ENCODE measurements around the gene ARHGAP27.
A peak's percentile ranks its signal among the peaks of the same experiment; 100 is the strongest.

The ARHGAP27 gene

DNA sequence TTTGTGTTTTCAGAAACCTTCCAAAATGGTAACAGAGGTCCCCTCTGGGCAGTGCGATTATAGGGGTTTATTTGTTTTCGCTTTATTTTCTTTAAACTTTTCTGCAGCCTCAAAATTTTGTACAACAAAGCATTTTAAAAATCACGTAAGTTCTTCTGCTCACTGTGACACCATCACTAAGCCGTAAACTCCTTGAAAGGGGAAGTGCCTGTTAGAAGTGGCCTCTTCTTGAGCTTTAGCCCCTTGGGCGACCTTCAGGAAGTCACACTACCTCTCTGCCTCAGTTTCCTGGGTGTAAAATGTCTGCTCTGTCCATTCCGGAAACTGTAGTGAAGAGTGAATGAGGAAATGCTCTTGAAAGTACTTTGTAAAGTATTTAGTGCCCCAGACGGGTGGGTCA lies 26.6 kb downstream of the ARHGAP27 start:
- no peak for DNase-seq (ENCODE audit: low read depth)

DNA sequence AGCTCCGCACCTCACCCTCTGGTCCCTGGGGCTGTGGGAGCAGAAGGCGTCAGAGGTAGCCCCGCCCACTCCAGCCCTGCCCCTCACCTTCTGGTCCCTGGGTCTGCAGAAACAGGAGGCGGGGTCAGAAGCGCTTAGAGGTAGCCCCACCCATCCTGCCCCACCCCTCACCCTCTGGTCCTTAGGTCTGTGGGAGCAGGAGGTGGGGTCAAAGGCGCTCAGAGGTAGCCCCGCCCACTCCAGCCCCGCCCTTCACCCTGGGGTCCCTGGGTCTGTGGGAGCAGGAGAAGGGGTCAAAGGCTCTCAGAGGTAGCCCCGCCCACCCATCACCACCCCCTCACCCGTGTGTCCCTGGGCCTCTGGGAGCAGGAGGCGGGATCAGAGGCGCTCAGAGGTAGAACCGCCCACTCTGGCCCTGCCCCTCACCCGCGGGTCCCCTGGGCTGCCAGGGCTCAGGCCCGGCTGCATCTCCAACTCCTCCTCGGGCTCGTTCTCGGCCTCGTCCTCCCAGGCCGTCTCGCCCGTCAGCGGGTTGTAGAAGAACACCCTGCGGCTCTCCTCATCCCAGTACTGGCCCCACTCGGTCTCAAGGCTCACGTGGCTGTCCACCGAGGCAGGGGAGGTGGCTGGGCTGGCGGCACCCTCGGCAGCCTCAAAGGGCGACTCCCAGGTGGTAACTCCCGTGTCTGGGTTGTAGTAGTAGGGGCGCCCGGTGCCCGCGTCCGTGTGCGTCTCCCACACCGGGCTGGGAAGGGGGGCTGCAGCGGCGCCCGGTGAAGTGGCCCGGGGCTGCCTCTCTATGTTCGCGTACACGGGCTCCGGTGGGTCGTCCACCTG lies 27.2 kb downstream of the ARHGAP27 start:
- DNase-seq (ENCODE audit: low read depth), result no peak

DNA sequence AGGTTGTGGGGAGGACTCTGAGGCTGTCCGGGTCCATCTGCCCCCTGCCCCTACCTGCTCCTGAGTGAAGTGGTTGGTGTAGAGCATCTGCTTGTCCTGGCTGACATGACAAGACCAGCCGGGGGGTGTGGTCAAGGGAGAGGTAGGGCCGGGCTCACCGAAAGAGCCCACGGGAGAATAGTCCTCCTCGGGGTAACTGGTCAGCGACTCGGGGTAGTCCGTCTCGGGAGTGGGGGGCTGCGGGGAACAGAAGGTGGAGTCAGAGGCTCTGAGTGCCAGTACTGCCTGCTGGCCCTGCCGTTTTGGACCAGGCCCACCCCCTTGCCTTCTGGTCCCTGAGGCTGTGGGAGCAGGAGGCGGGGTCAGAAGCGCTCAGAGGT lies 27.8 kb downstream of the ARHGAP27 start:
- no peak for DNase-seq (ENCODE audit: low read depth)

DNA sequence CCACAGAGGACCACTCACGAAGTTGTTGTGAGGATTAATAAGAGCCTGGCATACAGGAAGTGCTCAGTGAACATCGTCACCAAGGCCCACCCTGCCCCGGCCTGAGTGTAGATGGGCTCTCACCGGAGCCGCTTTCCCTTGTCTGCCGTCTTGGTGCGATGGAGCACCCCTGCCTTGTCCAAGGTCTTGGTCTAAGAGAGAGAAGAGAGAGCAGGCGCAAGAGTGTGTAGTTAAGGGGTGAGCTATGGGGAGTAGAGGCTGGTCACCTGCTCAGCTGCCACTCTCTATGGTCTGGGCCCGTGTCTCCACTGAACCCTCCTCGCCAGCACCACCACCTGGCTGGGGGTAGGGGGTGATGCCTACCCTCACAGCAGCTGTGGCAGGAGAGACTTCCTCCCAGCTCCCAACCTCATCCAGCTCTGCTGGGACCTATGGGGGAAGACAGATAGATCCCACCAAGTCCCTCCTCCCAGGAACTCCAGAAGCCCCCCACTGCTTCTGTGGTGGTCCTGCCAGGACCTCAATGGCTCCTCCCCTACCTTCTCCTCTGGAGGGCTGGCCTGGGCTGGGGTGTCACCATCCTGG lies 28.7 kb downstream of the ARHGAP27 start:
- DNase-seq (ENCODE audit: low read depth), result no peak

DNA sequence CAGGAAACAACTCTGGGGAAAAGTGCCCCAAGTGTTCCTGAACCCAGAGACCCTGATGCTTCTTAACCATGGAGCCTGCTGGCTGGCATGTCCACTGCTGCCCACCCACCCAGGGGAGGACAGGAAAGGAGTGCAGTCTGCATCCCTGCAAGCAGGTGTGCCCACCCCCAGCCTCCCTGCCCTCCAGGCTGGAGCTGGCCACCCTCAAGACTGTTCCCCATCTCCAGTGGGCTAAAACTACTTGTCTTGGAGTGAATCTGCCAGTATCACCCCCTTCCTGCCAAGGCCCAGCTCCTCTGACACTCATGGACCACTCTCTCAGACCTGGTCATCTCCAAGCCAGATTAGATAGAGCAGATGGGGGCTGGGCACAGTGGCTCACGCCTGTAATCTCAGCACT lies 29.8 kb downstream of the ARHGAP27 start:
- no peak for DNase-seq (ENCODE audit: low read depth)

DNA sequence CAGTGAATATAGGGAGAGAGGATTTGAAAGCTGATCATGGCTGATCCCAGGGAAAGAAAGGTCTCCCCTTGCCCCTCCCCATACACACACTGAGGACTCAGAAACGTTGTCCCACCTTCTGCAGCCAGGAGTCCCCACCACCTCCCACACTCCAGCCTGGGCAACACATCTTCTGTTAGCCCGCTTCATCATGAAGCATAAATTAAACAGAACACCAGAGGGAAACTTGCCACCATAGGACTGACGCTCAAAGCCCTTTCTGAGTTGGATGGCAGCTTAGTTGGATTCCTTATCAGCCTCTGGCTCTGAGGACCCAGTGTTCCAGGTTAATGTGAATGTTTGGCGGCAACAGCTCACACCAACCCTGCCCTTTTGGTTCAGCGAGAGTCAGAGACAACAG lies 33.9 kb downstream of the ARHGAP27 start:
- no peak for DNase-seq (ENCODE audit: low read depth)

DNA sequence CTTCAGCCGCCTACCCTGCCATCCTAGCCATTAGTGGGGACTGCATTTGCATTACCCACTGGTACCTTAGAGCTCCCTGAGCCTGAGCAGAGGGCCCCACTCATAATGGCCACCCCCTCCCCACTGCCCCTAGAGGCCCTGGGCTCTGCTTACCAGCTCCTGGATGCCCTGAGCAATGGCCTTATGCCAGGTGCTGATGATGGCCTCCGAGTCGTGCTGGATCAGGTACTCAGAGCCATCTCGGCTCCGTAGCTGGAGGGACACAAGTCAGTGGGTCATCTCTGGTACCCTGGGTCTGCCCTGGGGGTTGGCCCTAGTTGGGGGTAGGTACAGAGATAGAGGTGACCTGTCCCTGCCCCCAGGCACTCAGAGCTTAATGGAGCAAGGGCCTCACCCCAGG lies 34.9 kb downstream of the ARHGAP27 start:
- no peak for DNase-seq (ENCODE audit: low read depth)

DNA sequence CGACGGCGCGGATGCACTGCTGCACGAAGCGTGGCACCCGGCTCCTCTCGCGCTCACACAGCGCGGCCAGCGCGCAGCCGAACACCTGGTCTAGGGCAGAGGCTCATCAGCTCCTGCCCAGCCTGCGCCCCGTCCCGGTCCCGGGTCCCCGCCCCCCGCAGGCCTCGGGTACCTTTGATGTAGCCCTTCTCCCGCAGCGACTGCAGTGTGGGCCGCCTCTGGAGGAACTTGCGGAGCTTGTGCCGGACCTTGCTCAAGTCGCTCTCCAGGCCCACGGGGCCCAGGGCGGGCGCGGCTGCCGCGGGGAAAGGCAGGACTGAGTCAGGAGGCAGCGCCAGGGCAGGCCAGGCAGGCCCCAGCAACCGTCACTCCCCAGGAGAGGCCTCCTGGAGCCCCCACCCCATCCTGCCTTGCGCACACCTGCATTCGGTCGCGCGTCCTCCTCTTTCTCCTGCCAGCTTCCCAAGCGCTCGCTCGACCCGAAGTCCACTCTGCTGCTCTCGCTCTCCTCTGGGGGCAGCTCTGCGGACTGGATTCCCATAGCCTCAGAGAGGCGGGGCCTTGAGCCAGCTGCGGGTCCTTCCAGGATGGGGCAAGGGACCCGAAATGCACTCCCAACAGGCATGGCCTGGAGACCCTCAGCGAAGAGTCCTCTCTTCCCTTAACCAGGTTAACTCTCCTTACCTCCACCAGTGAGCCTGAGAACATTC lies 36.0 kb downstream of the ARHGAP27 start:
- no peak for DNase-seq (ENCODE audit: low read depth)

DNA sequence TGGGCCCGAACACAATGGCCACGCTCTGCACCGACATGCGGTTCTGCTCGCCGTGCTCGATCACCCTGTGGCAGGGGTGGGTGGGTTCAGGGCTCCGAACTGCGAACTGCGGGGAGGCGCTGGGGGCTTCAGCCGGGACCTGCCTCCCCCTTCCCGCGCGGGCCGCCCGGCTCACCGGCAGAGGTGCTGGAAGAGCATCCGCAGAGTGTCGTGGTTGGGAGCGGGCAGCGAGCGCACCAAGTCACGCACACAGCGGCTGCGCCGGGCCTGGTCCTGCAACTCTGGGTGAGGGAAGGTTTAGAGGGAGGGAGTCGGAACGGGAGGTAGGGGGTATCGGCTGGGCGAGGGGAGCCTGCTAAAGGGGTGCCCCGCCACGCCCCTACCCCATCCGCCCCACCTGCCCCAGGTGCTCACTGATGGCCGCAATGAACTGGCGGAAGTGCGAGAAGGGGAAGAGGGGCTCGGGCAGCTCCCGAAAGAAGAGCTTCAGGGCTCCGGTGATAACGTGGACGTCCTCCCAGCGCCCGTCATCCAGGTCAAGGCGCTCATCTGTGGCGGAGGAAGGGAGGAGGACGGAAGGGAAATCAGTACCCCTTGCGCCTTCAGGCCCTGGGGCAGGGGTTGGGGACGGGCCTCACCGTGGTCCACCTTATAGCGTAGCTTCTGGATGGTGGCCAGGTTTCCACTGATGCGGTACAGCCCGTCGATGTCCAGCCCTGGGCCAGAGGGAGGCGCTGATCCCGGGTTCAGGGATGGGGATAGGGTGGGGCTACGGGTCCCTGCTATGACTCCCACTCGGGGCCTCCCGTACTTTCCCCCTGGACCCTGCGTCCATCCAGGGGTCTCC lies 36.9 kb downstream of the ARHGAP27 start:
- no peak for DNase-seq (ENCODE audit: low read depth)

DNA sequence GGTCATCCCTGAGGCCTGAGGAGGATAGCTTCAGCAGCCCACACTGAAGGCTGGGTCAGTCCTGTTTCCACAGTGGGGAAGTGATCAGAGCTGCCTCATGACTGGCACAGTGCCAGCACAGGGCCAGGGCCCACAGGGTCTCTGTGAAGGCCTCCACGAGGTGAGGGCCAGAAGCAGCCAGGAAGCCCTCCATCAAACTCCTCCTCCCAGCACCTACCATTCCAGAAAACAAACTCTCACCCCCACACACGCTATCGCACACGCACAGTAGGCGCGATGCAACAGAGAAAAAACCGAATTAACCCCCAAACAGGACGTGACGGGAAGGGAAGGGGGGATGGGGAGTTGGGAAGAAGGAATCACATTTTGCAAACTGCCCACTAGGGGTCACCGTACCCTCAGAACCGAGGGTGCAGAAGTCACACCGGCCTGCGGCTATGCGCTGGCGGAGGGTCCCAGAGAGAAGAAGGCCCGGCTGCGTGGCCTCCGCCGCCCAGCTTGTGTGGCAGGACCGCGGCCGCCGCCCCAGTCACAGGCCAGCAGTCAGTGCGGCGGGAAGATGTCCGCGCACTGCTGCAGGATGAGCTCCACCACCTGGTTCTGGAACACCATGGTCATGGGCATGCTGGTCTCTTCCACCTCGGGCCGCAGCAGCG lies 37.6 kb downstream of the ARHGAP27 start:
- peak; percentile 11 for DNase-seq (ENCODE audit: low read depth)

DNA sequence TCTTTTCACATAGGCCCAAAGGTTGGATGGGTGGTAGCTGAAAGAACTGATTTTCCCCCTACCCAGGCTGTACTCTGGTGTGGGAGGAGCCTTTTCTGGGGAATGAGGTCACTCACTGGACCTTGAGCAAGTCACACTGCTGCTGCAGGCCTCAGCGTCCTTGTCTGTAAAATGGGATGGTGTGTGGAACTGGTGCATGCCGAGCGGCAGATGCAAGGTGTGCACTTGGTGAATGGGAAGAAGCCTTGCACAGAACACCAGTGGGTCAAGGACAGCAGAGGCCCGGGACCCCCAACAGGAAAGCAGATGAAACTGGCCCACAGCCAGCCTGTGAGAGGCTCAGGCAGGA lies 38.1 kb downstream of the ARHGAP27 start:
- DNase-seq (ENCODE audit: low read depth), result no peak

DNA sequence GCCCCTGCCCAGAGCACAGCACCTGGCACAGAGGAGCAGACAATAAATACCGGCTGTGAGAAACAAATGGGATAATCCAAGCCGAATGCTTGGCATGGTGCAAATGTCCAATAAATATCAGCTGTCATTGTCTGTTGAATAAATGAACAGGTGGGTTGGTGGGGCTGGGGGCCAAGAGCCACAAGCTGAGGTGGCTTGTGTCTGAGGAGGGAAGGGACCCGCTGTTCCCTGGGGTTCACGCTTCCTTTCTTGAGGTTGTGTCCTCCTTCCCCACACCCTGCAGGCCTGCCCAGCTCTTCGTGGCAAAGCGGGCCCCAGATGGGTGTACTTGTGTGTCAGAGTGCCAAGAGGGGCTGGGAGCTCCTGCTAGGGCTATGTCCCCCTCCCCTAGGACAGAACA lies 38.6 kb downstream of the ARHGAP27 start:
- DNase-seq (ENCODE audit: low read depth), result no peak

DNA sequence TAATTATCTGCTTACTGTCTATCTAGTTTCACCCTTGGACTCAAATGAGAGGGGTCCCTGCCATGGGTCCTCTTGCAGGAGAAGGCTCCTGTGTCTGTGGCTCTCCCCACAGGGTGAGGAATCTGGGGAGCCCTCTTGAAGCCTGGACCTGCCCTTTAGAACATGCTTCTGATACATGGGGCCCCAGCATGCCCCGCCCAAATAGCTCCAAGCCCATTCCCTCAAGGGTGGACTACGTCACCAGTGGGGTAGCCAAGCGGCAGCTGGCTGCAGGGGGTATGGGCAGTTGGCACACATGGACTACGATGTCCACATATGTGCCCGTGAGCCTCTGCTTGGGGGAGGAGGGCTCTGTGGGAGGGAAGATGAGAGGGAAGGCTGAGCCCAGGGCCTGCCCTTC lies 39.3 kb downstream of the ARHGAP27 start:
- DNase-seq (ENCODE audit: low read depth), result no peak

DNA sequence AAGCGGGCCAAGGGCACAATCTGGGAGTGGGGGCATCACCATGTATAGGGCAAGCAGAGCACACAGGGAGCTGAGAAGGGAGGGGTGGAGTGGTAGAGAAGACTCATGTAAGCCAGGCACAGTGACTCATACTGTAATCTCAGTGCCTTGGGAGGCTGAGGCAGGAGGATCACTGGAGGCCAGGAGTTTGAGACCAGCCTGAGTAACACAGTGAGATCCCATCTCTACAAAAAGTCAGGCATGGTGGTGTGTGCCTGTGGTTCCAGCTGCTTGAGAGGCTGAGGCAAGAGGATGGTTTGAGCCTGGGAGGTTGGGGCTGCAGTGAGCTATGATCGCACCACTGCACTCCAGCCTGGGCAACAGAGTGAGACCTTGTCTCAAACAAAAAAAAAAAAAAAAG lies 40.8 kb downstream of the ARHGAP27 start:
- no peak for DNase-seq (ENCODE audit: low read depth)

DNA sequence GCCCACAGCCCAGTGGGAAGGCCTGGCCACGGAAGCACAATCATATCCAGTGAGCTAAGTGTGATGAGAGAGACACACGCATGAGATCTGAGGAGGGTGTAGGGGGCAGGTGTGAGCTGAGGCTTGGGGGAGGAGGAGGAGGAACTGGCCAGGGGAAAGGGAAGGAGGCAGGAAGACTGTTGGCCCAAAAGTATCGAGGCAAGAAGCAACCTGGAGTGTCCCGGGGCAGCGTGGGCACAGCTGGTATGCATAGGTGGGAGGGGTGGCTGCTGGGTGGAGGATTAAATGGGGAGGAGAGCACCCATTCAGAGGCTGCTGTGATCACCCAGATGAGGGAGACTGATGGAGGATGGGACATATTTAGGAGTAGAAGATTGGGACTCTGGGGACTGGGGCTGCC lies 41.4 kb downstream of the ARHGAP27 start:
- DNase-seq (ENCODE audit: low read depth), result no peak

DNA sequence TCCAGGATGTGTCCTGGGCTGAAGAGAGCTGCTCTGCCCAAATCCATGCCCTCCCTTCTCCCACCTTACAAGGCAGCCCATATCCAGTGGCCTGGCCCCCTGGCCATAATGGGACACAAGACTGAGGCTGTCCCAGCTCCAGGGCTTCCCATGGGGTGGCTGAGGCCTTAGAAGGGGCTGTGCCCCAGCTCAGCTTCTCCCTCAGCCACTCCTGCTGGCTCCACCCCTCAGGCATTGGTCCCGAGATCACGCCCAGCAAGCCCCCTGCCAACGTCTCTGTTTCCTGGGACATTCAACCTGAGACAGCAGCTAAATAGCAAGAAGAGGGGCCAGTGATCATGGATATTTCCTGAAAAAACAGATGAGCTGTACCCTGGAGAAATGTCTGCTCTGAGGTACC lies 43.3 kb downstream of the ARHGAP27 start:
- DNase-seq (ENCODE audit: low read depth), result no peak

DNA sequence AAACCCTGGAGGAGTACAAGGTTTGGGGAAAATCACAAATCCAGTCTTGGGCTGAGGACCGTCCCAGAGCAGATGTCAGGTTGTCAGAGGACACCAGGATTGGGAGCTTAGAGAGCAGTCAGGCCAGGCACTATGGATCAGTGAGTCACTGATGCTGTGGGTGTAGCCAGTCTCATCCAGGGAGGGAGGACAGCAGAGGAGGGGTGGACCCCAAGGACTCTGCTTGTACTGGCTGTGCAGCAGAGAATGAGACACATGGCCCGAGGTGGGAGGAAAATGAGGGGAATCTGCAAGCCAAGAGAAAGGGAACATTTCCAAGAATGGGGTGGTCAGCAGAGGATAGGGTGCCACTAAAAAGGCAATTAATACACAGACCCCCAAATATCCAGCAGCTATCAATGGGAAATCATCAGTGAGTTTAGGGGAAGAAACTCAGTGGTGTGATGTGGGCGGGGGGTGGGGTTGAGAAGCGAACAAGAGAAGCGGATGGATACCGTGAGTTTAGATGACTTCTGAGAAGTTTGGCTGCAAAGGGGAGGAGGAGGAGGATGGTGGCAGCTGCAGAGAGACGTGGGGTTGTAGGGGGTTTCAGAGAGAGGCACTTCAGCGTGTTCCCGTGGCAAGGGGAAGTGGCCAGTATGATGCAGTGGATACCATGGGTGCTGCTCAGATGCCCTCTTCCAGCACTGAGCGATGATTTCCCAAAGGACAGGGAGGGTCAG lies 43.9 kb downstream of the ARHGAP27 start:
- no peak for DNase-seq (ENCODE audit: low read depth)

DNA sequence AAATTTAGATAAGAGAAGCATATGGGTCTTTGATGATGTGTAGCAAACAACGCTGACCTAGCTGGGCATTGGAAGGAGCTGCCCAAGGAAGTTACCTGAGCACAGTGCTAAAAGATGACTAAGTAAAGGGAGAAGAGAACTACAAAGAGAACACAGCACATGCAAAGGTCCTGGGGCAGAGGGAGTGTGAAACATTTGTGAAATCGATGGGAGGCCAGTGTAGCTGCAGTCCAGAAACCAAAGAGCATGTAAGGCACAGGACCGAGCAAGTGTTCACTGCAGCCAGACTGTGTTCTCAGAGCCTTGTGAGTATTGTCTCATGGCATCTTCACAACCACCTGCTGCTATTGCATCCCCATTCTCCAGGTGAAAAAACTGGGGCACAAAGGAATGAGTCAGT lies 44.9 kb downstream of the ARHGAP27 start:
- DNase-seq (ENCODE audit: low read depth), result no peak

DNA sequence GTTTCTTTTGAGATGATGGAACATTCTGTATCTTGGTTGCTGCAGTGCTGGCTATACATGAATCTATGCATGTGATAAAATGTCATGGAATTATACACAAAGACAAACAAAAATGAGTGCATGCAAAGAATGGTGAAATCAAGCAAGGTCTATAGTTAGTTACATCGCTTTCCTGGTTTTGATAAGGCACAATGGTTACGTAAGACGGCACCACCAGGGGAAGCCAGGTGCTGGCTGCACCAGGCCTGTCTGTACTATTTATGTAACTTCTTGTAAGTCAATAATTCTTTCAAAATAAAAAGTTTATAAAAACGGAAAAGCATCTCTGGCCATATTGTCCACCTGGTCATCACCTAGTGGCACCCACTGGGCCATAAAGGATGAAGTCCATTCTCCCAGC lies 46.5 kb downstream of the ARHGAP27 start:
- no peak for DNase-seq (ENCODE audit: low read depth)

DNA sequence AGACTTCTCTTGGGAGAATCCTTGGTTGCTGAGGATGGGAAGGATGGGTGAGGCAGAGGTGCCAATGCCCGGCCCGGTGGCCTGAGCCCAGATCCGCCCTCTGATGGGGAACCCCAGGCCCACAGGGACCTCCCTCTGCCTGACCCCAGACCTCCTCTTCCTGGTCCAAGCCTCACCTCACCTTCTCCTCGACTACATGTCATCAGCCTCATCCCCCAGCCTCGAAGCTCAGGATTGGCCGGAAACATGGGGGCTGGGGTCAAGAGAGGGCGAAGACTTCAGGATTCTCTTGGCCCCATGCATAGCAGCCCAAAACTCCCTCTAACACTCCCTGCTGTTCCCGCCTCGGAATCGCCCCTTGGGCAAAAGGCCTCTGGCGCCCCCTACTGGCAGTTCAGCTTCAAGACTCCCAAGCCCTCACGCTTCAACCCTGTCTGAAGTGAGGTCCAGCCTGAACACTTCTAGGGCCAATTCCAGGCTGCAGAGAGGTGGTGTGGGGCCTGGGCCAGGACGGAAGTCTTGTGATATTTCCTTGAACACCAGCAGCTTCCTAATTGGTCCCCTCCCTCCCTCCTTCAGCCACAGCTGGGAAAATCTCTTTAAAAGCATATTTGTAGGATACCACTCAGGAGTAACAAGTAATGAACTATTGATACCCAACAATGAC lies 47.2 kb downstream of the ARHGAP27 start:
- DNase-seq (ENCODE audit: low read depth), result peak; percentile 87

DNA sequence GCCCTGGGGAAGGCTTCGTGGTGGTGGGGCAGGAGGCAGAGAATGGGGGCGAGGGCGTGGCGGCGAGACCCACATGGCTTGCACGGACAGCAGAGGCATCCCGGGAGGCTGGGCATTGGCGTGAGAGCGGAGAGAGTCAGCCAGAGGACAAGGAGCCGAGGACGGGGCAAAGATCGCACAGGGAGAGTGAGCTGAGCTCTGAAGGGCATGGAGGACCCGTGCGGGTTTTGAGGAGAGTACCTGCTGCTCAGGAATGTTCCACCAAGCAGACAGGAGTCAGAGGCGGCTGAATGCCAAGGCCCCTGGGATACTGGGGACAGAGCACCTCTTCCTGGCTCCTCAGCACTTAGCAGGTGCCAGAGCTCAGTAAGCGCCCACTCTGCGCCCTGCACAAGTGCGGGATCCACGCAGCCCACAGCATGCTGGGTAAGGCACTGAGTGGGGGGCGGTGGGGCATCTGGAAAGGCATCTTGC lies 47.8 kb downstream of the ARHGAP27 start:
- DNase-seq (ENCODE audit: low read depth), result no peak

Data from activated gamma-delta T cell treated with anti-CD3 and anti-CD28 coated beads, Interleukin-2, amount 50 U/mL, for 16 hours (primary cell).